Activated T-cell treated with anti-CD3 and anti-CD28 coated beads for 24 hours (primary cell): ENCODE results near the gene FANCL.
A peak's percentile ranks its signal among the peaks of the same experiment; 100 is the strongest.
"Not testable (repeated sequence)": the region's sequence is repeated elsewhere in the genome, so short reads cannot be mapped to it uniquely, and the experiment has no call there.

ENCODE experiments used
- DNase-seq: peaks from one replicate; pipeline ENCODE4 v3.0.0-alpha.2; 2020; ENCODE audit warnings: low read depth

FANCL gene

GRCh38 chr2:58240670-58241545 lies at the start of gene FANCL:
Gene FANCL (minus strand): TSS chr2:58241325. CDS start chr2:58241313, 12 bp downstream.
- peak; percentile 77 for DNase-seq

- DNase-seq, result no peak
Measured at GRCh38 chr2:58289029-58289428, 47.9 kb upstream of the FANCL start.

GRCh38 chr2:58283931-58284330 lies 42.8 kb upstream of the FANCL start:
- DNase-seq, result no peak

GRCh38 chr2:58275144-58275543 lies 34.0 kb upstream of the FANCL start:
- DNase-seq, result not testable (repeated sequence)

- DNase-seq, result no peak
Measured at GRCh38 chr2:58271826-58272225, 30.7 kb upstream of the FANCL start.

GRCh38 chr2:58268685-58269084 lies 27.6 kb upstream of the FANCL start:
- DNase-seq, result no peak

GRCh38 chr2:58266211-58266610 lies 25.1 kb upstream of the FANCL start:
- no peak for DNase-seq

GRCh38 chr2:58261209-58261608 lies 20.1 kb upstream of the FANCL start:
- DNase-seq, result no peak

GRCh38 chr2:58258456-58258855 lies 17.3 kb upstream of the FANCL start:
- DNase-seq, result peak; percentile 14

- DNase-seq, result not testable (repeated sequence)
Measured at GRCh38 chr2:58251331-58252201, 10.4 kb upstream of the FANCL start.

GRCh38 chr2:58241546-58241864 lies 380 bp upstream of the FANCL start:
- DNase-seq, result no peak

- DNase-seq, result no peak
Measured at GRCh38 chr2:58239243-58239925, 1.7 kb downstream of the FANCL start.

- no peak for DNase-seq
Measured at GRCh38 chr2:58237741-58238140, 3.4 kb downstream of the FANCL start.

- no peak for DNase-seq
Measured at GRCh38 chr2:58235984-58236383, 5.1 kb downstream of the FANCL start.

- no peak for DNase-seq
Measured at GRCh38 chr2:58235170-58235569, 6.0 kb downstream of the FANCL start.

GRCh38 chr2:58228299-58228698 lies 12.8 kb downstream of the FANCL start:
- no peak for DNase-seq

GRCh38 chr2:58227171-58227917 lies 13.8 kb downstream of the FANCL start:
- no peak for DNase-seq

GRCh38 chr2:58221909-58222308 lies 19.2 kb downstream of the FANCL start:
- DNase-seq, result no peak

GRCh38 chr2:58215429-58215828 lies 25.7 kb downstream of the FANCL start:
- no peak for DNase-seq

GRCh38 chr2:58210951-58211568 lies 30.1 kb downstream of the FANCL start:
- not testable (repeated sequence) for DNase-seq

GRCh38 chr2:58207189-58207588 lies 33.9 kb downstream of the FANCL start:
- no peak for DNase-seq
